ENCODE data around the gene SLC43A1. TPM values are rescaled to one million over a fixed set of nuclear protein-coding genes. Genes with fewer than 3 reads are reported as not detected.

SLC43A1 gene
- polyA plus RNA-seq, 1 of the 3 experiments (the other 2 are of a cell fraction): 4.4 TPM

DNA sequence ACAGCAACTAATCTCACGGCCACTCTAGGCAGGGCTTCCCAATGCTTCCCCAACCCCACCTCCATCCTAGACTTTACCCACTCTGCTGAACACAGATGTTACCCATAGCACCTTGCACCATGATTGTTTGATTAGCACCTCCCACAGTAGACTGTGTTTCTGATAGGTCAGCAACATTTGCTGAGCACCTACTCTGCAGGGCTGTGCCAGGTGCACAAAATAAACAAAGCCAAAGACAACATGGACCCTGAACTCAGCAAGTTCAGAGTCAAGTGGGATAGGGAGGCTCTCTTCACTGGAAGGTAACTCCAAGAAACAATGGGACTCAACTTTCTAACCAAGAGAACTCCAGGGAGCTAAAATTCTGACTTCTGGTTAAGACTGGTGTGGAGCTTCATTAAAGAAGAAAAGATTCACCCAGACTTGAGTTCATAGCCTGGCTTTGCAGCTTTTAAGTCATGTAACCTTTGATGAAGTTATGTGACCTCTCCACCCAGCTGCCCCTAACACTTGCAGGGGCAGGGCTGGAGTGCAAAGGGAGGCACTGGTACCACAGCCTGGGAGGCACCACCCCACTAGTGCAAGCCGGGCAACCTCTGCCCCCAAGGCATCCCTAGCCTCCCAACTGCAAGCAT is 61.8 kb downstream of the SLC43A1 start:
- Histone ChIP-seq H3K9ac (no peak overlapping the region), H3K4me3 (ENCODE audit: low read depth in 2 of 2, low read length in 1 of 2) (no peak overlapping the region), H3K79me2 (ENCODE audit: insufficient read depth) (no peaks in the 10 kb centered on the region), H4K20me1 (ENCODE audit: insufficient read depth) (no peaks in the 10 kb centered on the region), H3K4me1 (ENCODE audit: control insufficient read depth in 1 of 2, insufficient read depth in 2 of 2, low read depth in 1 of 2, low read length in 1 of 2) (peaks cover 0 to 6% of the 10 kb centered on the region in 2 experiments; a peak in 1 of 4 replicates), H3K27ac (ENCODE audit: low read depth in 2 of 2, low read length in 1 of 2) (no peak overlapping the region), H3K27me3 (ENCODE audit: insufficient read depth) (peaks cover 9% of the 10 kb centered on the region; the same call in 1 of the 2 replicates), H3F3A (replicated peaks; ENCODE audit: insufficient read depth) (no peaks in the 10 kb centered on the region), H3K9me2 (no peaks in the 10 kb centered on the region), H3K4me2 (no peak overlapping the region), H3K9me3 (no peaks in the 10 kb centered on the region), H3K36me3 (replicated peaks in 1 of 2; ENCODE audit: control insufficient read depth in 1 of 2, insufficient read depth in 2 of 2, low read length in 1 of 2) (no peaks in the 10 kb centered on the region), H2AFZ (ENCODE audit: low read depth) (no peak overlapping the region)
- DNase-seq: no peak
- POLR2A ChIA-PET: no interaction called here
- TF ChIP-seq RAD21 (IDR thresholded peaks at IDR 0.05; ENCODE audit: low read length): no peak
- TF ChIP-seq GATA2 (CRISPR knock-in tag; IDR thresholded peaks at IDR 0.05): no peak
- no peak for TF ChIP-seq TEAD4 (IDR thresholded peaks at IDR 0.05; ENCODE audit: borderline replicate concordance, insufficient read depth)
- TF ChIP-seq MXI1 (IDR thresholded peaks at IDR 0.05; ENCODE audit: low read depth, low read length): no peak
- TF ChIP-seq, protein P1, sequence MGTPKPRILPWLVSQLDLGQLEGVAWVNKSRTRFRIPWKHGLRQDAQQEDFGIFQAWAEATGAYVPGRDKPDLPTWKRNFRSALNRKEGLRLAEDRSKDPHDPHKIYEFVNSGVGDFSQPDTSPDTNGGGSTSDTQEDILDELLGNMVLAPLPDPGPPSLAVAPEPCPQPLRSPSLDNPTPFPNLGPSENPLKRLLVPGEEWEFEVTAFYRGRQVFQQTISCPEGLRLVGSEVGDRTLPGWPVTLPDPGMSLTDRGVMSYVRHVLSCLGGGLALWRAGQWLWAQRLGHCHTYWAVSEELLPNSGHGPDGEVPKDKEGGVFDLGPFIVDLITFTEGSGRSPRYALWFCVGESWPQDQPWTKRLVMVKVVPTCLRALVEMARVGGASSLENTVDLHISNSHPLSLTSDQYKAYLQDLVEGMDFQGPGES (IDR thresholded peaks at IDR 0.05; ENCODE audit: low read depth, low read length): no peak
- no peak for TF ChIP-seq SMC3 (IDR thresholded peaks at IDR 0.05; ENCODE audit: low read depth, low read length)
- no peak for TF ChIP-seq YY1 (IDR thresholded peaks at IDR 0.05; ENCODE audit: low read depth)
- TF ChIP-seq EP300 (IDR thresholded peaks at IDR 0.05; ENCODE audit: borderline replicate concordance in 1 of 2, low read depth in 1 of 2, low read length in 1 of 2): no peak
- TF ChIP-seq RFX5 (IDR thresholded peaks at IDR 0.05; ENCODE audit: low read length): no peak
- no peak for TF ChIP-seq GABPA (IDR thresholded peaks at IDR 0.05; ENCODE audit: low read depth)
- TF ChIP-seq CHD2 (IDR thresholded peaks at IDR 0.05; ENCODE audit: low read length, partially characterized antibody): no peak
- TF ChIP-seq, protein P2, sequence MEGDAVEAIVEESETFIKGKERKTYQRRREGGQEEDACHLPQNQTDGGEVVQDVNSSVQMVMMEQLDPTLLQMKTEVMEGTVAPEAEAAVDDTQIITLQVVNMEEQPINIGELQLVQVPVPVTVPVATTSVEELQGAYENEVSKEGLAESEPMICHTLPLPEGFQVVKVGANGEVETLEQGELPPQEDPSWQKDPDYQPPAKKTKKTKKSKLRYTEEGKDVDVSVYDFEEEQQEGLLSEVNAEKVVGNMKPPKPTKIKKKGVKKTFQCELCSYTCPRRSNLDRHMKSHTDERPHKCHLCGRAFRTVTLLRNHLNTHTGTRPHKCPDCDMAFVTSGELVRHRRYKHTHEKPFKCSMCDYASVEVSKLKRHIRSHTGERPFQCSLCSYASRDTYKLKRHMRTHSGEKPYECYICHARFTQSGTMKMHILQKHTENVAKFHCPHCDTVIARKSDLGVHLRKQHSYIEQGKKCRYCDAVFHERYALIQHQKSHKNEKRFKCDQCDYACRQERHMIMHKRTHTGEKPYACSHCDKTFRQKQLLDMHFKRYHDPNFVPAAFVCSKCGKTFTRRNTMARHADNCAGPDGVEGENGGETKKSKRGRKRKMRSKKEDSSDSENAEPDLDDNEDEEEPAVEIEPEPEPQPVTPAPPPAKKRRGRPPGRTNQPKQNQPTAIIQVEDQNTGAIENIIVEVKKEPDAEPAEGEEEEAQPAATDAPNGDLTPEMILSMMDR (IDR thresholded peaks at IDR 0.05): no peak
- no peak for TF ChIP-seq TAF1 (IDR thresholded peaks at IDR 0.05; ENCODE audit: borderline replicate concordance, low read depth, low read length)
- TF ChIP-seq, protein P3, sequence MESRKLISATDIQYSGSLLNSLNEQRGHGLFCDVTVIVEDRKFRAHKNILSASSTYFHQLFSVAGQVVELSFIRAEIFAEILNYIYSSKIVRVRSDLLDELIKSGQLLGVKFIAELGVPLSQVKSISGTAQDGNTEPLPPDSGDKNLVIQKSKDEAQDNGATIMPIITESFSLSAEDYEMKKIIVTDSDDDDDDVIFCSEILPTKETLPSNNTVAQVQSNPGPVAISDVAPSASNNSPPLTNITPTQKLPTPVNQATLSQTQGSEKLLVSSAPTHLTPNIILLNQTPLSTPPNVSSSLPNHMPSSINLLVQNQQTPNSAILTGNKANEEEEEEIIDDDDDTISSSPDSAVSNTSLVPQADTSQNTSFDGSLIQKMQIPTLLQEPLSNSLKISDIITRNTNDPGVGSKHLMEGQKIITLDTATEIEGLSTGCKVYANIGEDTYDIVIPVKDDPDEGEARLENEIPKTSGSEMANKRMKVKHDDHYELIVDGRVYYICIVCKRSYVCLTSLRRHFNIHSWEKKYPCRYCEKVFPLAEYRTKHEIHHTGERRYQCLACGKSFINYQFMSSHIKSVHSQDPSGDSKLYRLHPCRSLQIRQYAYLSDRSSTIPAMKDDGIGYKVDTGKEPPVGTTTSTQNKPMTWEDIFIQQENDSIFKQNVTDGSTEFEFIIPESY (IDR thresholded peaks at IDR 0.05; ENCODE audit: borderline replicate concordance, low read depth): no peak
- no peak for TF ChIP-seq NFIC (IDR thresholded peaks at IDR 0.05; ENCODE audit: borderline replicate concordance)
- WGBS (ENCODE audit: low lambda C conversion rate): 25% methylated on average over 2 of the region's 2 CpGs
- CTCF ChIA-PET: interaction anchor here (1.2 to 13.8 kb wide), 5 partner anchors 10 to 108 kb away, joined by 3 to 306 read pairs (median 4); partner anchors contain the start of gene TIMM10

All from SK-N-SH (cell line).